ENCODE results near the gene RNF40. TPM values are rescaled to one million over a fixed set of nuclear protein-coding genes. Genes with fewer than 3 reads are reported as not detected.

The RNF40 gene
- total and polyA plus RNA-seq, 2 of the 8 experiments (the other 6 are each of a cell fraction or from before 2014, with no cell fraction given), result 38.5 to 68.7 TPM

- Histone ChIP-seq H2AK5ac (ENCODE audit: low read depth, low read length) (no peak overlapping the region), H3K27me3 (replicated peaks in 1 of 4; ENCODE audit: control insufficient read depth in 3 of 4, extremely low read depth in 1 of 4, insufficient read depth in 3 of 4, low read length in 3 of 4) (no peaks in the 10 kb centered on the region), H2BK20ac (ENCODE audit: low read length) (no peak overlapping the region), H2AFZ (ENCODE audit: low read length) (no peak overlapping the region), H3K27ac (ENCODE audit: low read depth, low read length) (no peak overlapping the region), H4K8ac (ENCODE audit: extremely low read depth, insufficient read depth, low read length) (no peak overlapping the region), H3K56ac (replicated peaks; ENCODE audit: insufficient read length, low read depth, low read length) (no peak overlapping the region), H3K14ac (ENCODE audit: insufficient read length) (no peak overlapping the region), H3K9me3 (ENCODE audit: insufficient read depth in 2 of 2, low read depth in 1 of 2, low read length in 1 of 2) (no peaks in the 10 kb centered on the region), H3K4ac (replicated peaks; ENCODE audit: insufficient read length, low read depth, low read length) (no peak overlapping the region), H2BK5ac (ENCODE audit: low read depth, low read length) (no peak overlapping the region), H4K91ac (replicated peaks; ENCODE audit: insufficient read length, low read length) (no peak overlapping the region), H3K4me3 (ENCODE audit: extremely low read depth in 1 of 4, insufficient read depth in 2 of 4, low read depth in 3 of 4, low read length in 4 of 4) (no peak overlapping the region), H3K23me2 (ENCODE audit: low read depth, low read length) (no peaks in the 10 kb centered on the region), H3K79me2 (ENCODE audit: control insufficient read depth in 1 of 2, insufficient read depth in 2 of 2, low read length in 2 of 2) (no peaks in the 10 kb centered on the region; a peak in 1 of 4 replicates), H3K18ac (ENCODE audit: extremely low read depth, low read length) (no peak overlapping the region), H3K4me2 (ENCODE audit: insufficient read depth in 1 of 2, low read depth in 2 of 2, low read length in 2 of 2) (no peak overlapping the region), H2BK120ac (replicated peaks; ENCODE audit: low read depth, low read length) (no peak overlapping the region), H3K4me1 (replicated peaks in 1 of 4; ENCODE audit: control insufficient read depth in 3 of 4, insufficient read depth in 4 of 4, low read length in 3 of 4) (peaks cover 0 to 3% (median 3%) of the 10 kb centered on the region in 4 experiments; a peak in 2 of 7 replicates), H2BK12ac (ENCODE audit: low read depth, low read length) (no peak overlapping the region), H4K20me1 (replicated peaks in 1 of 2; ENCODE audit: control insufficient read depth in 1 of 2, insufficient read depth in 2 of 2, low read length in 2 of 2) (peaks cover 2 to 15% of the 10 kb centered on the region in 2 experiments), H3K36me3 (ENCODE audit: control insufficient read depth in 2 of 4, insufficient read depth in 4 of 4, low read length in 3 of 4) (peaks cover 22 to 52% (median 43%) of the 10 kb centered on the region in 4 experiments), H3K79me1 (ENCODE audit: low read depth, low read length) (peaks cover 6% of the 10 kb centered on the region; the same call in 1 of the 2 replicates), H2BK15ac (ENCODE audit: low read length) (no peak overlapping the region), H3K9ac (replicated peaks in 1 of 4; ENCODE audit: extremely low read depth in 1 of 4, low read depth in 3 of 4, low read length in 3 of 4) (peak overlapping the region in 1 of 4 experiments; percentile 48; a peak in 1 of 7 replicates), H4K5ac (ENCODE audit: insufficient read length, low read depth, low read length) (no peak overlapping the region), H3K23ac (ENCODE audit: insufficient read length) (no peak overlapping the region)
- TF ChIP-seq JUN (IDR thresholded peaks at IDR 0.05; ENCODE audit: low read depth, low read length), result no peak
- no peak for TF ChIP-seq BCL11A (IDR thresholded peaks at IDR 0.05; ENCODE audit: low read depth in 2 of 2, low read length in 2 of 2)
- DNase-seq (ENCODE audit: low read depth in 1 of 2, low spot score in 2 of 2) (no peak), FAIRE-seq (no peak)
- WGBS, 2 experiments (ENCODE audit: extremely low coverage in 1 of 2, insufficient coverage in 1 of 2, insufficient read length in 1 of 2, insufficient replicate concordance in 2 of 2, low coverage in 1 of 2, low lambda C conversion rate in 2 of 2, missing lambda C conversion rate in 1 of 2), result 87% methylated on average over 6 of the region's 6 CpGs; no CpG with 5 or more reads in 1 of the 2 experiments
- CTCF ChIA-PET (ENCODE audit: partially characterized antibody), result interaction anchor here (0.7 kb wide), 1 partner anchor 216 kb away, joined by 3 read pairs; no protein-coding TSS in a partner anchor
- POLR2A ChIA-PET (ENCODE audit: partially characterized antibody), result interaction anchor here (0.9 to 2.6 kb wide), 9 partner anchors 8 to 46 kb away, joined by 3 to 14 read pairs (median 6); partner anchors contain the start of gene SRCAP
Observed at GRCh38 chr16:30728321-30728720, 33.8 kb upstream of the RNF40 start.

Data from H1 (cell line).